ENCODE results near the gene PLIN1.

- TF ChIP-seq EZH2 (IDR thresholded peaks at IDR 0.05; ENCODE audit: low read length, missing control alignments) (no peak), CTCF (conservative IDR thresholded peaks at IDR 0.05 in 1 of 2, IDR thresholded peaks at IDR 0.05 in 1 of 2; ENCODE audit: low read depth in 1 of 2, low read length in 2 of 2) (no peak)
Observed at GRCh38 chr15:89707577-89707976, 28.4 kb upstream of the PLIN1 start.
